ENCODE data around the gene RARB. TPM values are rescaled to one million over a fixed set of nuclear protein-coding genes. Genes with fewer than 3 reads are reported as not detected.

Gene RARB
- polyA plus RNA-seq, 1 experiment = 7.8 TPM

DNA sequence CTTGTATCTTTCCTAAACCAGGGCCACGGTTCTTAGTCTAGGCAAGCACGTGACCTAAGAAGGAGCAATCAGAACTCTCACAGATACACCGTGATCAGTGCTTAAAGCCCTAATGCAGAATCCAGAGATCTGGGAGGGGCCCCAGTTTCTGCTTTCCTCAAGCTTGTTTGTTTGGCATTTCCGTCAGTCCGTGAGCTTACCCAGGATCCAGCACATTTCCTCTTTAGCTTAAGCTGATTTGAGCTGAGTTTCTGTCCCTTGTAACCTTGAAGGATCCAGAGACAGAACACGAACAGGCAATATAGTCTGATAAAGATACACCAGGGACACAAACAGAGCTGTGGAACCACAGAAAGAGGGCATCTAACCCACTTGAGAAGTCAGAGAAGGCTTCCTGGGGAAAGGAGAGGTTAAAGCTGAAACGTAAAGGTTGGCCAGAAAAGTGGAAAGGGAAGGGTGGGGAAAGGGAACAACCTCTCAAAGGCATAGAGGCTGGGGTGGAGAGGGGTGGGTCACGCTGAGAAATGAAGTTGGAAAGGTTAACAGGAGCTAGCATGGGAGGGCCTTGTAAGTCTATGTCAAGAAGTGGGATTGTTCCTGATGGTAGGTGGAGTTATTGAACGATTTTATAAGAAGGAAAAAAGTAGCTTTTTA, 42.1 kb upstream of the RARB start:
- no peak overlapping the region for H3K4me3 ChIP-seq (ENCODE audit: low read depth, low read length)
- POLR2A ChIA-PET = no interaction called here
- H3K36me3 ChIP-seq (ENCODE audit: control insufficient read depth, insufficient read depth, low read length) = no peaks in the 10 kb centered on the region
- H3K27me3 ChIP-seq (ENCODE audit: control insufficient read depth, insufficient read depth, low read length) = no peaks in the 10 kb centered on the region
- no peak for DNase-seq (ENCODE audit: low read depth)
- TF ChIP-seq, protein P1, sequence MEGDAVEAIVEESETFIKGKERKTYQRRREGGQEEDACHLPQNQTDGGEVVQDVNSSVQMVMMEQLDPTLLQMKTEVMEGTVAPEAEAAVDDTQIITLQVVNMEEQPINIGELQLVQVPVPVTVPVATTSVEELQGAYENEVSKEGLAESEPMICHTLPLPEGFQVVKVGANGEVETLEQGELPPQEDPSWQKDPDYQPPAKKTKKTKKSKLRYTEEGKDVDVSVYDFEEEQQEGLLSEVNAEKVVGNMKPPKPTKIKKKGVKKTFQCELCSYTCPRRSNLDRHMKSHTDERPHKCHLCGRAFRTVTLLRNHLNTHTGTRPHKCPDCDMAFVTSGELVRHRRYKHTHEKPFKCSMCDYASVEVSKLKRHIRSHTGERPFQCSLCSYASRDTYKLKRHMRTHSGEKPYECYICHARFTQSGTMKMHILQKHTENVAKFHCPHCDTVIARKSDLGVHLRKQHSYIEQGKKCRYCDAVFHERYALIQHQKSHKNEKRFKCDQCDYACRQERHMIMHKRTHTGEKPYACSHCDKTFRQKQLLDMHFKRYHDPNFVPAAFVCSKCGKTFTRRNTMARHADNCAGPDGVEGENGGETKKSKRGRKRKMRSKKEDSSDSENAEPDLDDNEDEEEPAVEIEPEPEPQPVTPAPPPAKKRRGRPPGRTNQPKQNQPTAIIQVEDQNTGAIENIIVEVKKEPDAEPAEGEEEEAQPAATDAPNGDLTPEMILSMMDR (IDR thresholded peaks at IDR 0.05; ENCODE audit: insufficient read depth, low read depth, low read length) = no peak
- CTCF ChIA-PET = interaction anchor here (0.7 kb wide), 1 partner anchor 198 kb away, joined by 3 read pairs; no protein-coding TSS in a partner anchor

DNA sequence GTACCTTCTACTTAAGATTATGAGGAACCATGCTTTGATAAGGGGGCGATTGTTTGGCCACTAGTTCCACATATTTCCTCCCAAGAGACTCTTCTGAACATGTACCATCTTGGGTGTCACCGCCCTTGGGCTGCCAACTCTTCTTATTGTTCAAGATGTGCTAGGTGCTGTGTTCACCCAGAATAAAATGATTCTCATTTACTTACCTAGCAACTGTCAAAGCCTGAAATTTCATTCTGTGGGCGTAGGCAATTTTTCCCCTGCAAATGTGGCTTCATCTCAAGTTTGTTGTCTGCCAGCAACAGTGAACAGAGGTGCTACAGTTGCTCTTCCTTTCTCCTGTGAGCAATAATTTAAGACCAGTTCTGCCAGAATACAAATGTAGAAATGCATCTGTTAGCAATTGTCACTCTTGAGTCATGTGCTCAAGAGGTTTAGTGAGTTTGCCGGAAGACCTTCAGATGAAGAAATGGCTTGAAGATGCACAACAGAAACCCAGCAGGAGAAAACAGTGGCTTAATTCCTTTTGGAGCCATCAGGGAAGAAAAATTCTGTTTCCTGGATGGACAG, 41.3 kb upstream of the RARB start:
- Histone ChIP-seq H3K36me3 (ENCODE audit: control insufficient read depth, insufficient read depth, low read length) (no peaks in the 10 kb centered on the region), H3K4me3 (ENCODE audit: low read depth, low read length) (no peak overlapping the region), H3K27me3 (ENCODE audit: control insufficient read depth, insufficient read depth, low read length) (no peaks in the 10 kb centered on the region)
- no peak for DNase-seq (ENCODE audit: low read depth)
- POLR2A ChIA-PET = no interaction called here
- CTCF ChIA-PET = no interaction called here
- TF ChIP-seq, protein P1 (IDR thresholded peaks at IDR 0.05; ENCODE audit: insufficient read depth, low read depth, low read length) = no peak

DNA sequence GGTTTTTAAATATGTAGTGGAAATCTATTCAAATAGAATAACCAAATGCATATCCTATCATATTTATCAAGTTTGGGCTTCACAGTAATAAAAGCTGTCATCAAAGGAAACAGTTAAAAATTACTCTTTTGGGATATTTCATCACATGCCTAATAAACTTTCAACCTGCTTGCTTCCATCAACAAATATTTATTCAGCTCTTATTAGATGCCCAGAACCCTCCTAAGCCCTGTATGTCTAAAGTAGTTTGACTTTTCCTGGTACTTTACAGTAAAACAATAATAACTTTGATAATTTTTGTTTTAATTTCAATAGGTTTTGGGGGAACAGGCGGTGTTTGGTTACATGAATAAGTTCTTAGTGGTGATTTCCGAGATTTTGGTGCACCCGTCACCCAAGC, 37.5 kb upstream of the RARB start:
- H3K4me3 ChIP-seq (ENCODE audit: low read depth, low read length) = no peak overlapping the region
- no peak for DNase-seq (ENCODE audit: low read depth)
- CTCF ChIA-PET = interaction anchor here (0.8 kb wide), 1 partner anchor 20 kb away, joined by 3 read pairs; no protein-coding TSS in a partner anchor
- no peaks in the 10 kb centered on the region for H3K27me3 ChIP-seq (ENCODE audit: control insufficient read depth, insufficient read depth, low read length)
- H3K36me3 ChIP-seq (ENCODE audit: control insufficient read depth, insufficient read depth, low read length) = no peaks in the 10 kb centered on the region
- TF ChIP-seq, protein P1 (IDR thresholded peaks at IDR 0.05; ENCODE audit: insufficient read depth, low read depth, low read length) = no peak
- POLR2A ChIA-PET = no interaction called here

DNA sequence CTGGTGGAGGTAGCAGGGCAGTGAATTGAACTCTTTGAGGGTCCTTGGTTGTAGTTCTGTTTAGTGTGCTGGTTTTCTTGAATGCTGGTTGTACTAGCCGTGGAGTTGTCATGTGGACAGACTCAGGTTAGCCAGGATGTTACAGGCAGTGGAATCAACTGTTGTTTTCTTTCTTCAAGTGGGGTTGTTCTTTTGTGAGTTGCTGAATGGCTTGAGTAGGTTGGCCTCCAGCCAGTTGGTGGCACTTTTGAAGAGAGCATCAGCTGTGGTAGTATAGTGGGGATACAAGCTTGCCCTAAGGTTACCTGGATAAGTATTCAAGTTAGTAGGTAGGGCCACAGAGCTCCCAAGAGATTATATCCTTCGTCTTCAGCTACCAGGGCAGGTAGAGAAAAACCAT, 31.8 kb upstream of the RARB start:
- DNase-seq (ENCODE audit: low read depth) = no peak
- H3K27me3 ChIP-seq (ENCODE audit: control insufficient read depth, insufficient read depth, low read length) = no peaks in the 10 kb centered on the region
- TF ChIP-seq, protein P1 (IDR thresholded peaks at IDR 0.05; ENCODE audit: insufficient read depth, low read depth, low read length) = no peak
- H3K4me3 ChIP-seq (ENCODE audit: low read depth, low read length) = no peak overlapping the region
- CTCF ChIA-PET = interaction anchor here (0.6 to 1.1 kb wide), 2 partner anchors 15 to 356 kb away, joined by 3 read pairs; no protein-coding TSS in a partner anchor
- H3K36me3 ChIP-seq (ENCODE audit: control insufficient read depth, insufficient read depth, low read length) = no peaks in the 10 kb centered on the region
- POLR2A ChIA-PET = no interaction called here

DNA sequence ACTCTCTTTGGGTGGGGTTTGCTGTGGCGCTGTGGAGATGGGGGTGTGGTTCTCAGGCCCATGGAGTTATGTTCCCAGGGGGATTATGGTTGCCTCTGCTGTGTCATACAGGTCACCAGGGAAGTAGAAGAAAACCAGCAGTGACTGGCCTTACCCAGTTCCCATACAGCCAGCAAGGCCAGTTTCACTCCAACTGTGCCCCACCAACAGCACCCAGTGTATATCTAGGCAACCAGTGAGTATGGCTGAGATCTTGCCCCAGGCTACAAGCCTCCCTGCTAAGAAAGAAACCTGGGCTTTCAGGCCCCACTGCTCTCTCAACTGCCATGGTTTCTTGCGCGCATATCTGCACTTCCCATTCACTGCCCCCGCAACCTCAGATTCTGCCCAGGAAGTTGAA, 31.4 kb upstream of the RARB start:
- TF ChIP-seq, protein P1 (IDR thresholded peaks at IDR 0.05; ENCODE audit: insufficient read depth, low read depth, low read length) = no peak
- Histone ChIP-seq H3K36me3 (ENCODE audit: control insufficient read depth, insufficient read depth, low read length) (no peaks in the 10 kb centered on the region), H3K4me3 (ENCODE audit: low read depth, low read length) (no peak overlapping the region), H3K27me3 (ENCODE audit: control insufficient read depth, insufficient read depth, low read length) (no peaks in the 10 kb centered on the region)
- CTCF ChIA-PET = interaction anchor here (1.1 kb wide), 1 partner anchor 15 kb away, joined by 3 read pairs; no protein-coding TSS in a partner anchor
- POLR2A ChIA-PET = no interaction called here
- DNase-seq (ENCODE audit: low read depth) = no peak
